MCF 10A (cell line): ENCODE results near the gene PPP1R17. TPM values are rescaled to one million over a fixed set of nuclear protein-coding genes. Genes with fewer than 3 reads are reported as not detected.

Source experiments
- BruUV-seq: library from RNA; stranded (reverse); fragments of 400-500 nt; replicated peaks from 2 replicates; lab custom pipeline; 2021; lab: Mats Ljungman, UMichigan
- CTCF ChIA-PET: fragments of 300-600 bp; sonication (Branson Sonifier 250); formaldehyde crosslinking; extraction: SDS; loops from one replicate; lab custom pipeline; 2021; ENCODE audit warnings: antibody characterized with exemption, inconsistent platforms; lab: Yijun Ruan, JAX
- POLR2A ChIA-PET: fragments of 300-600, 350-650 bp; sonication (Branson Sonifier 250); formaldehyde crosslinking; extraction: SDS; loops from one replicate; lab custom pipeline; 2020; ENCODE audit warnings: antibody characterized with exemption, inconsistent platforms; lab: Yijun Ruan, JAX
- DNase-seq: peaks from one replicate; pipeline ENCODE4 v3.0.0-alpha.2; 2018; ENCODE audit not compliant: unreplicated experiment
- H3K27ac Mint-ChIP-seq: one replicate; pipeline ENCODE4 v1.8.0; 2022; ENCODE audit warnings: mild to moderate bottlenecking, low read depth, mixed read lengths; ENCODE audit not compliant: unreplicated experiment
- H3K27me3 Mint-ChIP-seq: one replicate; pipeline ENCODE4 v1.8.0; 2022; ENCODE audit warnings: mixed read lengths; ENCODE audit not compliant: insufficient read depth, unreplicated experiment
- H3K36me3 Mint-ChIP-seq: one replicate; pipeline ENCODE4 v1.8.0; 2022; ENCODE audit warnings: mild to moderate bottlenecking, moderate library complexity, mixed read lengths; ENCODE audit not compliant: insufficient read depth, unreplicated experiment
- H3K4me1 Mint-ChIP-seq: one replicate; pipeline ENCODE4 v1.8.0; 2022; ENCODE audit warnings: mixed read lengths; ENCODE audit not compliant: insufficient read depth, unreplicated experiment
- H3K4me3 Mint-ChIP-seq: one replicate; pipeline ENCODE4 v1.8.0; 2022; ENCODE audit warnings: mild to moderate bottlenecking, moderate library complexity, mixed read lengths; ENCODE audit not compliant: unreplicated experiment
- H3K9me3 Mint-ChIP-seq: one replicate; pipeline ENCODE4 v1.8.0; 2022; ENCODE audit warnings: mixed read lengths; ENCODE audit not compliant: unreplicated experiment
- CTCF ChIP-seq: fragments of 200-600 bp; IDR thresholded peaks from one replicate; pipeline ENCODE4 v1.8.0; 2022; ENCODE audit warnings: antibody characterized with exemption, mild to moderate bottlenecking; ENCODE audit not compliant: unreplicated experiment
- intact Hi-C: fragments of 100-400 bp; cut with micrococcal nuclease; formaldehyde crosslinking; loops from 2 replicates; pipeline ENCODE4 v1.14.1; 2022
- total RNA-seq: library from RNA; stranded (reverse); gene quantifications from 2 replicates; pipeline ENCODE4 v1.2.3, GENCODE V29; 2022

The PPP1R17 gene
- total RNA-seq, 1 experiment from 2014 or later = not detected

GRCh38 chr7:31695859-31696614 lies 9.0 kb downstream of the PPP1R17 start:
- no TSS peak for BruUV-seq
- POLR2A ChIA-PET = no interaction called here
- DNase-seq = no peak
- no peak overlapping the region for H3K27ac Mint-ChIP-seq
- intact Hi-C loops = no loop called here
- no peak for TF ChIP-seq CTCF
- no peak overlapping the region for H3K4me3 Mint-ChIP-seq
- CTCF ChIA-PET = interaction anchor here (0.6 to 1.5 kb wide), 3 partner anchors 22 to 503 kb away, joined by 3 to 5 read pairs (median 4); no protein-coding TSS in a partner anchor
- H3K4me1 Mint-ChIP-seq = no peaks in the 10 kb centered on the region
- peaks cover 39% of the 10 kb centered on the region for H3K27me3 Mint-ChIP-seq
- no peaks in the 10 kb centered on the region for H3K36me3 Mint-ChIP-seq
- H3K9me3 Mint-ChIP-seq = no peaks in the 10 kb centered on the region

- DNase-seq = no peak
- Mint-ChIP-seq H3K27ac (no peak overlapping the region), H3K36me3 (no peaks in the 10 kb centered on the region), H3K4me3 (no peak overlapping the region), H3K4me1 (no peaks in the 10 kb centered on the region), H3K27me3 (peaks cover 45% of the 10 kb centered on the region), H3K9me3 (no peaks in the 10 kb centered on the region)
- no TSS peak for BruUV-seq
- CTCF ChIA-PET = interaction anchor here (0.6 to 0.7 kb wide), 2 partner anchors 183 to 251 kb away, joined by 3 read pairs; no protein-coding TSS in a partner anchor
- TF ChIP-seq CTCF = no peak
- intact Hi-C loops = no loop called here
- POLR2A ChIA-PET = no interaction called here
These were observed 12.0 kb downstream of the PPP1R17 start for GRCh38 chr7:31699050-31699449.

- Mint-ChIP-seq H3K27me3 (peaks cover 30% of the 10 kb centered on the region), H3K4me3 (no peak overlapping the region), H3K9me3 (no peaks in the 10 kb centered on the region), H3K4me1 (no peaks in the 10 kb centered on the region), H3K27ac (no peak overlapping the region), H3K36me3 (no peaks in the 10 kb centered on the region)
- ChIA-PET CTCF (interaction anchor here (0.9 to 1.1 kb wide), 2 partner anchors 42 to 509 kb away, joined by 3 read pairs; no protein-coding TSS in a partner anchor), POLR2A (no interaction called here)
- no peak for DNase-seq
- no peak for TF ChIP-seq CTCF
- intact Hi-C loops = no loop called here
- BruUV-seq = no TSS peak
These were observed 15.3 kb downstream of the PPP1R17 start for GRCh38 chr7:31702354-31702753.

GRCh38 chr7:31705377-31705776 lies 18.4 kb downstream of the PPP1R17 start:
- ChIA-PET CTCF (no interaction called here), POLR2A (no interaction called here)
- H3K36me3 Mint-ChIP-seq = no peaks in the 10 kb centered on the region
- no peak overlapping the region for H3K4me3 Mint-ChIP-seq
- no peak for DNase-seq
- no peaks in the 10 kb centered on the region for H3K9me3 Mint-ChIP-seq
- no peaks in the 10 kb centered on the region for H3K4me1 Mint-ChIP-seq
- H3K27ac Mint-ChIP-seq = no peak overlapping the region
- peaks cover 13% of the 10 kb centered on the region for H3K27me3 Mint-ChIP-seq
- intact Hi-C loops = no loop called here
- BruUV-seq = no TSS peak
- no peak for TF ChIP-seq CTCF
